CD4-positive, alpha-beta memory T cell (primary cell): Measurements from ENCODE around the gene CXCR5. TPM values are rescaled to one million over a fixed set of nuclear protein-coding genes. Genes with fewer than 3 reads are reported as not detected.

Source experiments
- CTCF ChIA-PET: fragments of 350-600 bp; sonication (Branson Sonifier 250); formaldehyde crosslinking; loops from one replicate; lab custom pipeline; 2021; ENCODE audit warnings: inconsistent platforms; ENCODE audit not compliant: partially characterized antibody; lab: Charles Lee
- POLR2A ChIA-PET: fragments of 350-600 bp; sonication (Branson Sonifier 250); formaldehyde crosslinking; loops from one replicate; lab custom pipeline; 2021; ENCODE audit not compliant: partially characterized antibody; lab: Charles Lee
- DNase-seq, 5 donors: peaks; one replicate each; pipeline versions ENCODE4 v3.0.0 to v3.0.0-alpha.2; 2020 to 2022; ENCODE audit warnings: mixed read lengths in 1 of 5
- H3K27ac ChIP-seq: one replicate; pipeline ENCODE4 v1.7.0; 2013; ENCODE audit warnings: low read depth, low read length
- H3K27me3 ChIP-seq: 2 replicates; pipeline ENCODE4 v1.7.0; 2013; ENCODE audit warnings: mild to moderate bottlenecking, low read length, moderate library complexity; ENCODE audit not compliant: insufficient read depth
- H3K36me3 ChIP-seq: 2 replicates; pipeline ENCODE4 v1.7.0; 2013; ENCODE audit warnings: mild to moderate bottlenecking, low read length, moderate library complexity; ENCODE audit not compliant: insufficient read depth
- H3K4me1 ChIP-seq: 2 replicates; pipeline ENCODE4 v1.7.0; 2013; ENCODE audit warnings: mild to moderate bottlenecking, low read length, moderate library complexity; ENCODE audit not compliant: insufficient read depth
- H3K4me3 ChIP-seq, 2 donors: one replicate each; pipeline ENCODE4 v1.7.0; 2013; ENCODE audit warnings: low read length in 2 of 2, mild to moderate bottlenecking in 1 of 2
- H3K9me3 ChIP-seq, 2 donors: one replicate each; pipeline ENCODE4 v1.7.0; 2013; ENCODE audit warnings: low read length in 2 of 2, control low read depth in 1 of 2; ENCODE audit not compliant: control insufficient read depth in 1 of 2
- H3K27ac Mint-ChIP-seq, 7 donors: one replicate each; pipeline ENCODE4 v1.8.0; 2020 to 2021; ENCODE audit warnings: mixed read lengths in 7 of 7, mild to moderate bottlenecking in 6 of 7, inconsistent platforms in 3 of 7, moderate library complexity in 3 of 7
- H3K27me3 Mint-ChIP-seq, 2 donors: one replicate each; pipeline ENCODE4 v1.8.0; 2020 to 2021; ENCODE audit warnings: mixed read lengths in 2 of 2
- H3K36me3 Mint-ChIP-seq, 2 donors: one replicate each; pipeline ENCODE4 v1.8.0; 2020 to 2021; ENCODE audit warnings: mixed read lengths in 2 of 2, inconsistent platforms in 1 of 2, mild to moderate bottlenecking in 1 of 2
- H3K4me1 Mint-ChIP-seq, 4 donors: one replicate each; pipeline ENCODE4 v1.8.0; 2020 to 2021; ENCODE audit warnings: mixed read lengths in 4 of 4, mild to moderate bottlenecking in 1 of 4
- H3K4me3 Mint-ChIP-seq, 8 donors: one replicate each; pipeline ENCODE4 v1.8.0; 2020 to 2021; ENCODE audit warnings: mixed read lengths in 8 of 8, mild to moderate bottlenecking in 7 of 8, moderate library complexity in 6 of 8, inconsistent platforms in 3 of 8
- H3K9me3 Mint-ChIP-seq, 8 donors: one replicate each; pipeline ENCODE4 v1.8.0; 2020 to 2021; ENCODE audit warnings: mixed read lengths in 8 of 8, mild to moderate bottlenecking in 5 of 8, inconsistent platforms in 3 of 8, moderate library complexity in 1 of 8
- intact Hi-C: fragments of 100-400 bp; cut with micrococcal nuclease; formaldehyde crosslinking; loops from one replicate; pipeline ENCODE4 v1.15.1; 2023
- polyA plus RNA-seq, 2 donors: library from polyadenylated mRNA; unstranded; fragments of 300-500 nt; fragmentation: Illumina TruSeq; gene quantifications; one replicate each; pipeline ENCODE4 v1.2.3, GENCODE V29; 2021
- total RNA-seq, 2 experiments: library from RNA; stranded (reverse); gene quantifications; one replicate each; pipeline ENCODE4 v1.2.3, GENCODE V29; 2021

The CXCR5 gene
- total and polyA plus RNA-seq, 4 experiments from 2014 or later: 7.9 to 21.5 (median 19.6) TPM

DNA sequence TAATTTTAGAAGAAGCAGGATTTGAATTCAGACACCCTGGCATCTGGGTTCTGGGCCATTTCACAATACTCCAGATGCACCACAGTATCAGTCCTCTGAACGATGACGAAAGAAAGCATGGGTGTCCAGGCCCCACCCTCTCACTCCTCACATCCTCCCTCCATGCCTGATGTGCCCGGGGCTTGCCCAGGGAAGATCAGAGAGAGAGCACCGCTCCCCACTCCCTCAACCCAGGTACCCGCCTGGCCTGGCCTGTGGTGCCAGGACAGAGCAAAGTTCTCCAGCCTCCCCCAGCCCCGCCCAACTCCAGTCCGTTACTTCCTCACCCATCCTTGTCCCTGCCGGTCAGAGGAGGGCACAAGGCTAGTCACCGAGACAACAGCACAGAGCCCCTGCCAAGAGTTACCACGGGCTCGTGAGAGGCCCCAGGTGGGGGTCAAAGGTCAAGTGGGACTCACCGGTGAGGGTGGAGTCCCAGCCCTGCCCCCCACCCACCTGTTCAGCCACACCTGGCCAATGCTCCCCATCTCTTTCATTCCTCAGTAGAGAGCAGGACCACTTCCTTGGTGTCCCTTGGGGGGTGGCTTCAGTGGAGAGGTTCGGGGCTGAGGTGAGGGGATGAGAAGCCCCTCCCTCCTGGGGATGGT is 33.9 kb downstream of the CXCR5 start:
- H3K4me1 Mint-ChIP-seq: peaks cover 61 to 87% (median 72%) of the 10 kb centered on the region in 4 donors
- no peaks in the 10 kb centered on the region for H3K27me3 Mint-ChIP-seq
- peak overlapping the region; percentile 39 to 52 for H3K4me3 ChIP-seq
- peak overlapping the region; percentile 99 for H3K27ac ChIP-seq
- DNase-seq: peak; percentile 60 to 88 (median 63)
- no peaks in the 10 kb centered on the region for H3K9me3 ChIP-seq
- H3K36me3 ChIP-seq: no peaks in the 10 kb centered on the region
- H3K27me3 ChIP-seq: no peaks in the 10 kb centered on the region
- ChIA-PET POLR2A (no interaction called here), CTCF (interaction anchor here (0.8 to 2.5 kb wide), 3 partner anchors 8 to 129 kb away, joined by 3 to 9 read pairs (median 3); partner anchors contain the start of gene BCL9L)
- intact Hi-C loops: no loop called here
- H3K4me3 Mint-ChIP-seq: peak overlapping the region; percentile 83 to 99 (median 88)
- peak overlapping the region; percentile 99 to 100 (median 99) for H3K27ac Mint-ChIP-seq
- peaks cover 97% of the 10 kb centered on the region for H3K4me1 ChIP-seq
- H3K9me3 Mint-ChIP-seq: peaks cover 0 to 2% (median 0%) of the 10 kb centered on the region in 8 donors
- peaks cover 16 to 45% of the 10 kb centered on the region in 2 donors for H3K36me3 Mint-ChIP-seq

DNA sequence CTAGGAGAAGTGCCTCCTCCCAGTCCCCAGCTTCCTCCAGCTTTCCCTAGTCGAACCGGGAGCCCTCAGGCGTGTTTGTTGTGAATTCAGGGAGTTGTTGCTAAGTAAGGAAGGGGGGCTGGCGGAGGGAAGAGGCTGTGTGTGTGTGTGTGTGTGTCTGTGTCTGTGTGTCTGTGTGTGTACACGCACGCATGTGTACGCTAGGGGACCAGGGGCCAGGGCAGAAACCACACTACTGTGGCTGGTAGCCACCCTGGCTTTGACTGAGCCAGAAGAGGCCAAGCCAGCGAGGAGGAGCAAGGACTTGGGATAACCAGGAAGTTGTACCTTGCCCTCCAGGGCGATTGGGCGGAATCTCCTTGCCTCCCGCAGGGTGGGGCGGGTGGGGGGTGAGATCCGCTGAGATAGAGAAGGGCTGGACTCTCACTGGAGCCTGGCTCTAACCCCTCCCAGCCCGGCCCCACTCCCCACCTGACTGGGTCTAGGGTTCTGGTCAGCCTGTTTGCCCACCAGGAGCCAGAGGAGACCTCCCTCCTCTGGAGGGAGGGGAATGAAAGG is 34.5 kb downstream of the CXCR5 start:
- Mint-ChIP-seq H3K4me3 (peak overlapping the region; percentile 83 to 99 (median 90)), H3K9me3 (peaks cover 0 to 4% (median 0%) of the 10 kb centered on the region in 8 donors), H3K4me1 (peaks cover 58 to 86% (median 69%) of the 10 kb centered on the region in 4 donors), H3K27ac (peak overlapping the region; percentile 99 to 100 (median 99)), H3K36me3 (peaks cover 18 to 49% of the 10 kb centered on the region in 2 donors), H3K27me3 (no peaks in the 10 kb centered on the region)
- Histone ChIP-seq H3K4me1 (peaks cover 97% of the 10 kb centered on the region), H3K27ac (peak overlapping the region; percentile 99), H3K36me3 (no peaks in the 10 kb centered on the region), H3K4me3 (peak overlapping the region; percentile 42 to 52), H3K27me3 (no peaks in the 10 kb centered on the region), H3K9me3 (no peaks in the 10 kb centered on the region)
- ChIA-PET CTCF (interaction anchor here (2.5 kb wide), 1 partner anchor 12 kb away, joined by 9 read pairs; no protein-coding TSS in a partner anchor), POLR2A (no interaction called here)
- DNase-seq: peak in 4 of 5 donors; percentile 46 to 75 (median 49)
- intact Hi-C loops: no loop called here

- H3K4me1 Mint-ChIP-seq: peaks cover 56 to 88% (median 70%) of the 10 kb centered on the region in 4 donors
- POLR2A ChIA-PET: no interaction called here
- Histone ChIP-seq H3K36me3 (no peaks in the 10 kb centered on the region), H3K27me3 (no peaks in the 10 kb centered on the region), H3K4me3 (peak overlapping the region; percentile 42 to 60), H3K4me1 (peaks cover 94% of the 10 kb centered on the region), H3K27ac (peak overlapping the region; percentile 99), H3K9me3 (no peaks in the 10 kb centered on the region)
- peaks cover 0 to 4% (median 0%) of the 10 kb centered on the region in 8 donors for H3K9me3 Mint-ChIP-seq
- intact Hi-C loops: no loop called here
- no peaks in the 10 kb centered on the region for H3K27me3 Mint-ChIP-seq
- peak overlapping the region; percentile 99 to 100 (median 99) for H3K27ac Mint-ChIP-seq
- peak in 1 of 5 donors; percentile 60 for DNase-seq
- H3K4me3 Mint-ChIP-seq: peak overlapping the region; percentile 93 to 100 (median 98)
- peaks cover 23 to 54% of the 10 kb centered on the region in 2 donors for H3K36me3 Mint-ChIP-seq
- CTCF ChIA-PET: no interaction called here
These were observed 35.1 kb downstream of the CXCR5 start for GRCh38 chr11:118918686-118919280.

GRCh38 chr11:118921121-118921928 is 37.6 kb downstream of the CXCR5 start:
- H3K9me3 Mint-ChIP-seq: peaks cover 0 to 5% (median under 1%) of the 10 kb centered on the region in 8 donors

DNA sequence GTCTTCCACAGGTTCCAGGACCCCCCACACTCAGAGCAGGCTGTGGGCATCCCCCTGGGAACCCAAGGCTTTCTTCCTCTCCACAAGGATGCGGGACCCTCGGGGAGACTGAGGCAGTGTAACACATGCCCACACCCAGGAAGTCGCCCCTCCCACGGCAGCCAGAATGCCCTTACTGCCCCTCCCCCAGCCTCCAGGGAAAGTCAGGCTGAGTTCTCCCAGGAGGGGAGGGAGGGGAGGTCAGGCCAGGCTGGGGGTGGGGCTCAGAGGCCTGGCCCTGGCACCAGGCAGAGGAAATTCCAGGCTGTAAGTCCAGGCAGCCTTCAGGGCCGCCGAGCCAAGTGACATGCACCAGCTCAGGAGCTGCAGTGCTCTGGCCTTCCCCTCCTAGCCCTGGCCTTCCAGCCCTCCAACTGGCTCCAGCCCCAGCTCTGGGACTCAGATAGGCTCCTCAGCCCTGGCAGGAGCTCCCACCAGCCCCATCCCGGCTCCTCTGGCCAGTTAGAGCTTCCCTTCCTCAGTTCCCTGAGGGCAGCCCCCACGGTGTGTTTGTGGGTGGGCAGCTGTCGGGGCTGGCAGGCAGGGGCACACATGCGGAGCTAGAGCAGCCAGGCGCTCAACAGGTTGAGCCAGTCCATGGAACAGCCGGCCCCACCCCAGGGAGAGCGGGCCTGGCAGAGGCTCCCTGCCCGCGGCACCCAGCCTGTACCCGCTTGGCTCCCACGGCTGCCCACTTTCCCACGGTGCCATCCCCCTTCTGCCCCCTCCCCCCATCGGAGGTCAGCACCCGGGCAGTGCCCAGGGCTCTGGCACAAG is 38.4 kb downstream of the CXCR5 start:
- H3K36me3 Mint-ChIP-seq: peaks cover 24 to 57% of the 10 kb centered on the region in 2 donors
- H3K4me1 Mint-ChIP-seq: peaks cover 37 to 76% (median 51%) of the 10 kb centered on the region in 4 donors
- peak in 1 of 5 donors; percentile 44 for DNase-seq
- POLR2A ChIA-PET: interaction anchor here (0.6 to 1.9 kb wide), 2 partner anchors 45 to 226 kb away, joined by 3 to 5 read pairs; no protein-coding TSS in a partner anchor
- H3K9me3 Mint-ChIP-seq: peaks cover 0 to 9% (median 1%) of the 10 kb centered on the region in 8 donors
- H3K36me3 ChIP-seq: no peaks in the 10 kb centered on the region
- peaks cover 73% of the 10 kb centered on the region for H3K4me1 ChIP-seq
- no peaks in the 10 kb centered on the region for H3K27me3 ChIP-seq
- CTCF ChIA-PET: interaction anchor here (0.7 to 5.7 kb wide), 3 partner anchors 45 to 132 kb away, joined by 3 to 39 read pairs (median 3); partner anchors contain the start of gene DDX6
- no peaks in the 10 kb centered on the region for H3K9me3 ChIP-seq
- intact Hi-C loops: no loop called here
- peaks cover 1 to 2% of the 10 kb centered on the region in 2 donors for H3K27me3 Mint-ChIP-seq
- H3K27ac Mint-ChIP-seq: peak overlapping the region in 6 of 7 donors; percentile 69 to 100 (median 99)
- H3K27ac ChIP-seq: peak overlapping the region; percentile 99
- peak overlapping the region; percentile 42 to 79 for H3K4me3 ChIP-seq
- peak overlapping the region; percentile 95 to 100 (median 98) for H3K4me3 Mint-ChIP-seq

More at GRCh38 chr11:118921121-118921928, 37.6 kb downstream of the CXCR5 start:
- peaks cover 29 to 58% of the 10 kb centered on the region in 2 donors for H3K36me3 Mint-ChIP-seq
- Histone ChIP-seq H3K9me3 (no peaks in the 10 kb centered on the region), H3K36me3 (no peaks in the 10 kb centered on the region), H3K4me1 (peaks cover 73% of the 10 kb centered on the region), H3K4me3 (peak overlapping the region; percentile 42 to 79), H3K27me3 (no peaks in the 10 kb centered on the region), H3K27ac (peak overlapping the region; percentile 99)
- peaks cover 38 to 76% (median 52%) of the 10 kb centered on the region in 4 donors for H3K4me1 Mint-ChIP-seq
- intact Hi-C loops: no loop called here
- H3K27me3 Mint-ChIP-seq: peaks cover under 1% of the 10 kb centered on the region in 2 donors
- peak in 1 of 5 donors; percentile 48 for DNase-seq
- ChIA-PET CTCF (interaction anchor here (5.7 kb wide), 1 partner anchor 131 kb away, joined by 39 read pairs; the partner anchor contains the start of gene DDX6), POLR2A (interaction anchor here (1.9 kb wide), 1 partner anchor 45 kb away, joined by 5 read pairs; no protein-coding TSS in a partner anchor)
- H3K4me3 Mint-ChIP-seq: peak overlapping the region; percentile 93 to 100 (median 98)
- peak overlapping the region; percentile 99 to 100 (median 99) for H3K27ac Mint-ChIP-seq
